GM20000 (cell line): Measurements from ENCODE around the gene PAMR1.

Experiments used
- DNase-seq: peaks from one replicate; pipeline ENCODE4 v3.0.0; 2012; ENCODE audit warnings: low spot score
- TF ChIP-seq, protein P1 (sequence below): IDR thresholded peaks from 2 replicates; pipeline ENCODE4 v1.5.1; 2012; ENCODE audit warnings: mild to moderate bottlenecking, control low read depth; ENCODE audit errors: extremely low read depth, missing control alignments

PAMR1 gene, protein sequence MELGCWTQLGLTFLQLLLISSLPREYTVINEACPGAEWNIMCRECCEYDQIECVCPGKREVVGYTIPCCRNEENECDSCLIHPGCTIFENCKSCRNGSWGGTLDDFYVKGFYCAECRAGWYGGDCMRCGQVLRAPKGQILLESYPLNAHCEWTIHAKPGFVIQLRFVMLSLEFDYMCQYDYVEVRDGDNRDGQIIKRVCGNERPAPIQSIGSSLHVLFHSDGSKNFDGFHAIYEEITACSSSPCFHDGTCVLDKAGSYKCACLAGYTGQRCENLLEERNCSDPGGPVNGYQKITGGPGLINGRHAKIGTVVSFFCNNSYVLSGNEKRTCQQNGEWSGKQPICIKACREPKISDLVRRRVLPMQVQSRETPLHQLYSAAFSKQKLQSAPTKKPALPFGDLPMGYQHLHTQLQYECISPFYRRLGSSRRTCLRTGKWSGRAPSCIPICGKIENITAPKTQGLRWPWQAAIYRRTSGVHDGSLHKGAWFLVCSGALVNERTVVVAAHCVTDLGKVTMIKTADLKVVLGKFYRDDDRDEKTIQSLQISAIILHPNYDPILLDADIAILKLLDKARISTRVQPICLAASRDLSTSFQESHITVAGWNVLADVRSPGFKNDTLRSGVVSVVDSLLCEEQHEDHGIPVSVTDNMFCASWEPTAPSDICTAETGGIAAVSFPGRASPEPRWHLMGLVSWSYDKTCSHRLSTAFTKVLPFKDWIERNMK

DNA sequence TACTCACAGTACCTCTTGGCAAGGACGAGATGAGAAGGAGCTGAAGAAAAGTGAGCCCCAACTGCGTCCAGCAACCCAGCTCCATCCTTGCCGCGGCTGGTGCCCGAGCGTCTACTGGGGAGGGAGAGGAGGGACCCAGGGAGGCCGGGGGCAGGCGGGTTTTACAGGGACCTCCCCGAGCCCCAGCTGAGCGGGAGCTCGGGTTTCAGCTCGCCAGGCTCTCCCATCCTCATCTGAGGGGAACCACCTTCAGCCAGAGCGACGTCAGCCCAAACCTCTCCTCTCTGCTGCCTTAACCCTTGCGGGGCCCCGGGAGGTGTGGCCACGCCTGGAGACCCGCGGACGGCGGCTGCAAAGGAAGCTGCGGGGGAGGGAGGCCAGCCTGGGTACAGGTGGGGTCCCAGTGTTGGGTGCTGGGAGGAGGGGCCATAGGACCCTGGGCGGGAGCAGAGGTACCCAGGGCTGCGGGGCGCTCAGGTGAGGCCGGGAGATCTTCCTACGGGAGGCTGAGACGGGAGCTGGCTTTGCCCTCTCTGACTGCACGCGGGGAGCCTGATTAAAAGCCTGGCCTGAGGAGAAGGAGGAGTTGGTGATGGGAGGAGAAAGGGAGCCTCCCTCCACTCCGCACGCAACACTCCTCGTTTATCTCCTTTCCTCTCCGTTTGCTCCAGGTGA is at the start of gene PAMR1:
Gene PAMR1, minus strand, starts transcription at position 116 of the 675 bp plus-strand sequence. Its CDS starts 31 bp downstream, at position 85.
- TF ChIP-seq, protein P1, sequence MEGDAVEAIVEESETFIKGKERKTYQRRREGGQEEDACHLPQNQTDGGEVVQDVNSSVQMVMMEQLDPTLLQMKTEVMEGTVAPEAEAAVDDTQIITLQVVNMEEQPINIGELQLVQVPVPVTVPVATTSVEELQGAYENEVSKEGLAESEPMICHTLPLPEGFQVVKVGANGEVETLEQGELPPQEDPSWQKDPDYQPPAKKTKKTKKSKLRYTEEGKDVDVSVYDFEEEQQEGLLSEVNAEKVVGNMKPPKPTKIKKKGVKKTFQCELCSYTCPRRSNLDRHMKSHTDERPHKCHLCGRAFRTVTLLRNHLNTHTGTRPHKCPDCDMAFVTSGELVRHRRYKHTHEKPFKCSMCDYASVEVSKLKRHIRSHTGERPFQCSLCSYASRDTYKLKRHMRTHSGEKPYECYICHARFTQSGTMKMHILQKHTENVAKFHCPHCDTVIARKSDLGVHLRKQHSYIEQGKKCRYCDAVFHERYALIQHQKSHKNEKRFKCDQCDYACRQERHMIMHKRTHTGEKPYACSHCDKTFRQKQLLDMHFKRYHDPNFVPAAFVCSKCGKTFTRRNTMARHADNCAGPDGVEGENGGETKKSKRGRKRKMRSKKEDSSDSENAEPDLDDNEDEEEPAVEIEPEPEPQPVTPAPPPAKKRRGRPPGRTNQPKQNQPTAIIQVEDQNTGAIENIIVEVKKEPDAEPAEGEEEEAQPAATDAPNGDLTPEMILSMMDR, result no peak
- DNase-seq, result peak; percentile 21

DNA sequence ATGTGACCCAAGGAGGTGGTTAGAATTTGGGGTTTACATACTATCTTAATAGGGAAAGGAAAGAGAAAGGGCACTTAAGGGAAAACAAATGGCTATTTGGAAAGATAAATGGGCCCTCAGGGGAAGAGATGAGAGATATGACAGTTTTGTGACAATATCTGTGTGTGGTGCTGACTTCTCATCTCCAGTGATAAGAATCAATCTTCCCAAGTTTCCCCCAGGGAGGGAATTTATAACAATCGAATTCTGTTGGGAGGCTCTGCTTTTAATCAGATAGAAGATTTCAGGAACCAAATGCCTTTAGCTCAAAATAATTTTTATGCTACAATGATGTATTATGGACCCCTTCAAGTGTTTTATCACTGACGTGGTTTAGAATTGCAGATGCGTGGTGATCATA is 46.3 kb upstream of the PAMR1 start:
- TF ChIP-seq, protein P1, result no peak
- no peak for DNase-seq

DNA sequence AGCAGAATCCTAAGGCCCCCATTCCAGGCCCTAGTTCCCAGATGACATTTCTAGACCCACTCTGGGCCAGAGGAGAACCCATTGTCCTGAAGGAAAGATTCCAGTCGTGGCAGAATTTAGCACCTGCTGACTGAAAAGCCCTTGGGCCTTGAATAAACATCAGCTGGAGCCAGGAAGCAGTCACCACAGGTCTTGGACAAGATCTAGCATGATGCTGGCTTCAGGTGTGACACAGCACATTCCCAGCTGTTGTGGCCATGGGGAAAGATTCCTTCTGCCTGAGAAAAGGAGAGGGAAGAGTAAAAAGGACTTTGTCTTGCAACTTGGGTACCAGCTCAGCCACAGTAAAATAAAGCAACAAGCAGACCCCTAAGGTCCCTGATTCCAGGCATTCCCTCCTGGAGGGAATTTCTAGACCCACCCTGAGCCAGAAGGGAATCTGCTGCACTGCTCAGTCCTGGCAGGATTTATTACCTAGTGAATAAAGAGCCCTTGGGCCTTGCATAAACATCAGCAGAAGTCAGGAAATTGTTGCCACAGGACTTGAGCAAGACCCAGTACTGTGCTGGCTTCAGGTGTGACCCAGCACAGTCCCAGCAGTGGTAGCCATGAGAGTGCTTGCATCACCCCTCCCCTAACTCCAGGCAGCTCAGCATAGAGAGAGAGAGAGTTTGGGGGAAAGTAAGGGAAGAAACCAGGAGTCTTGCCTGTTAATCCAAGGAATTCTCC is 42.5 kb upstream of the PAMR1 start:
- DNase-seq, result no peak
- TF ChIP-seq, protein P1, result no peak

DNA sequence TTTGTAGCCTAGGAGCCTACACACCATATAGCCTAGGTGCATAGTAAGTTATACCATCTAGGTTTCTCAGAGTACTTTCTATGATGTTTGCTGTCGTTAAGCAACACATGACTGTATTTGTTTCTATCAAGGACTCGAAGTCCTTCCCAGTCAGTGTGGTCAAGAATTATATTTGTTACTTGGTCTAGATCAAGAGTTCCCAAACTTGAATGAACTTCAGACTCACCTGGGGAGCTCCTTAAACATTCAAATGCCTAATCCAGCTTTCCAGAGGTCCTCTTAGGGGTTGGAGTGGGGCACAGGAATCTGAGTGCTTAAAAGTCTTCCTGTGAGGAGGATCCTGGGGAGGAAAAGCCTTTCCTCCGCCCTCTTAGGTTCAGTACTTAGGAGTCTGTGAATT is 41.5 kb upstream of the PAMR1 start:
- TF ChIP-seq, protein P1, result no peak
- no peak for DNase-seq

DNA sequence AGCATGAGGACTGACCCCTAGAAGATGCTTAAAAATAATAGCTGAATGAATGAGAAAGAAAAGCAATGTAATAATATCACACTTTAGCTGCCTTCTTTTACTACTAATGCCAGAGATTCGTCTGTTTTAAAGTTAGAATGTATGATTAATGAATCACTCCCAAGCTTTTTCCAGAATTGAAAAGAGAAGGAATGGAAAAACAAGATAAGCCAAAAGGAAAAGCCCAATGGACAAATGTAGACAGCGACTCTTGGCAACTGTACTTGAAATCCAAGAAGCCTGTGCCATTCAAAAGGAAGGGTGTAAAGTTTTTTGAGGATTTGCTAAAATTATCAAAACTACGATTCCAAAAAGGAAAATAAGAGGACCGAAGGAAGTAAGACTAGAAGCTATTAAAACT is 40.8 kb upstream of the PAMR1 start:
- TF ChIP-seq, protein P1, result no peak
- DNase-seq, result no peak

DNA sequence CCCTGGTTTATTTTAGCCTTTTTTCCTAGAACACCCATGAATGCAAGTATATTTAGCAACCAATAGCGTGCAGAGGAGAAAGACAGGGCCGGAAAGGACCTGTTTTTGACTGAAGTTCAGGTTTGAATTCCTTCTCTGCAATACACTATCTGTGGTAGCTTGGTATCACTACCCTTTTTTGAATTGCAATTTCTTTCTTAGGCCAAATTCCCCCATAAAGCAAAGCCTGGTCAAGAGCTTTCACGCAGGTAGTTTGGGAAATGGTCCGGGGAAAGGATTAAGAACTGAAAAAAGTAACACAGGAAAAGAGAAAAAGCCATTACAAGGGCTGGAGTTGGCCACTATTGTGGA is 38.8 kb upstream of the PAMR1 start:
- DNase-seq, result no peak
- TF ChIP-seq, protein P1, result no peak
